ENCODE results near the gene ARRDC4. TPM values are rescaled to one million over a fixed set of nuclear protein-coding genes. Genes with fewer than 3 reads are reported as not detected.

The ARRDC4 gene
- total and polyA plus RNA-seq, 2 donors (not counting 3 experiments of a cell fraction or from before 2014, with no cell fraction given) = 0.97 to 1.2 TPM

DNA sequence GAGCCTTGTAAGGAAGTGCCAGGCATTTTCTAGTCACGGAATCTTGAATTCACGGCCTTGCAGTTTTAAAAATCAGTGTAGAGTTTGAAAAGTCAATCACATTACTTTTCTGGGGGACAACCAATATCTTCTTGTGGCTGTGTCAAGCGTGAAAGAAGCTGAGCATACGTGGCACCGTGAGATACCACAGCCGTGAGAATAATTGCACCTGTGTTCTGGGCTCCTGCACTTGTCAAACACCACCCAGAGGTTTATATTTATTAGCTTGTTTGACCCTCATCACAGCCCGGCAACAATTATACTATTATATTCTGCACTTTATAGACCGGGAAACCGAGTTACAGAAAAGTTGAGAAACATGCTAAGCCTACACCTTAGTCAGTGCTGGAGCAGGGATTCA is 45.2 kb downstream of the ARRDC4 start:
- Histone ChIP-seq H3K9me1 (replicated peaks; ENCODE audit: control insufficient read depth, extremely low read depth, insufficient read depth, low read length) (no peaks in the 10 kb centered on the region), H4K20me1 (replicated peaks; ENCODE audit: control insufficient read depth, extremely low read depth, insufficient read depth, low read length) (no peaks in the 10 kb centered on the region), H3K4me2 (ENCODE audit: insufficient read depth, low read length) (no peak overlapping the region), H3K9ac (replicated peaks; ENCODE audit: extremely low read depth, insufficient read depth, low read length) (no peak overlapping the region), H2AFZ (ENCODE audit: low read depth, low read length) (no peak overlapping the region), H3K27ac (ENCODE audit: insufficient read depth, low read depth, low read length) (no peak overlapping the region), H3K79me2 (ENCODE audit: control insufficient read depth, insufficient read depth, low read length) (no peaks in the 10 kb centered on the region), H3K9me3 (replicated peaks; ENCODE audit: control insufficient read depth, insufficient read depth, low read length) (no peaks in the 10 kb centered on the region), H3K27me3 (ENCODE audit: control insufficient read depth in 2 of 2, insufficient read depth in 2 of 2, low read length in 2 of 2) (no peaks in the 10 kb centered on the region), H3K4me1 (ENCODE audit: control insufficient read depth, extremely low read depth, insufficient read depth, low read length) (no peaks in the 10 kb centered on the region), H3K4me3 (replicated peaks in 1 of 3; ENCODE audit: insufficient read depth in 1 of 3, low read depth in 1 of 3, low read length in 3 of 3) (no peak overlapping the region), H3K36me3 (ENCODE audit: control insufficient read depth in 2 of 2, extremely low read depth in 1 of 2, insufficient read depth in 2 of 2, low read length in 2 of 2) (no peaks in the 10 kb centered on the region)
- dilution Hi-C loops (cut with MboI; ENCODE audit: extremely low pct_ligation_motif_present, low sequenced_read_pairs) (no loop called here), intact Hi-C loops (cut with micrococcal nuclease) (no loop called here)
- FAIRE-seq (no peak), DNase-seq (ENCODE audit: low read depth, low spot score) (no peak)
- no TSS peak for BruUV-seq (replicated peaks)
- CTCF ChIA-PET = no interaction called here
- POLR2A ChIA-PET = no interaction called here
- no peak for TF ChIP-seq FOS (IDR thresholded peaks at IDR 0.05; ENCODE audit: borderline replicate concordance, insufficient read depth, low read length)
- TF ChIP-seq, protein P1, sequence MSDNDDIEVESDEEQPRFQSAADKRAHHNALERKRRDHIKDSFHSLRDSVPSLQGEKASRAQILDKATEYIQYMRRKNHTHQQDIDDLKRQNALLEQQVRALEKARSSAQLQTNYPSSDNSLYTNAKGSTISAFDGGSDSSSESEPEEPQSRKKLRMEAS (IDR thresholded peaks at IDR 0.05; ENCODE audit: insufficient read depth, insufficient read length) = no peak
- no peak for TF ChIP-seq POLR2AphosphoS5 (IDR thresholded peaks at IDR 0.05; ENCODE audit: insufficient read depth, low read depth, low read length)
- TF ChIP-seq, protein P2, sequence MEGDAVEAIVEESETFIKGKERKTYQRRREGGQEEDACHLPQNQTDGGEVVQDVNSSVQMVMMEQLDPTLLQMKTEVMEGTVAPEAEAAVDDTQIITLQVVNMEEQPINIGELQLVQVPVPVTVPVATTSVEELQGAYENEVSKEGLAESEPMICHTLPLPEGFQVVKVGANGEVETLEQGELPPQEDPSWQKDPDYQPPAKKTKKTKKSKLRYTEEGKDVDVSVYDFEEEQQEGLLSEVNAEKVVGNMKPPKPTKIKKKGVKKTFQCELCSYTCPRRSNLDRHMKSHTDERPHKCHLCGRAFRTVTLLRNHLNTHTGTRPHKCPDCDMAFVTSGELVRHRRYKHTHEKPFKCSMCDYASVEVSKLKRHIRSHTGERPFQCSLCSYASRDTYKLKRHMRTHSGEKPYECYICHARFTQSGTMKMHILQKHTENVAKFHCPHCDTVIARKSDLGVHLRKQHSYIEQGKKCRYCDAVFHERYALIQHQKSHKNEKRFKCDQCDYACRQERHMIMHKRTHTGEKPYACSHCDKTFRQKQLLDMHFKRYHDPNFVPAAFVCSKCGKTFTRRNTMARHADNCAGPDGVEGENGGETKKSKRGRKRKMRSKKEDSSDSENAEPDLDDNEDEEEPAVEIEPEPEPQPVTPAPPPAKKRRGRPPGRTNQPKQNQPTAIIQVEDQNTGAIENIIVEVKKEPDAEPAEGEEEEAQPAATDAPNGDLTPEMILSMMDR (IDR thresholded peaks at IDR 0.05; ENCODE audit: extremely low read depth in 1 of 2, insufficient read depth in 1 of 2, low read depth in 1 of 2, low read length in 2 of 2) = no peak
- TF ChIP-seq MYC (IDR thresholded peaks at IDR 0.05; ENCODE audit: low read depth, low read length) = no peak

DNA sequence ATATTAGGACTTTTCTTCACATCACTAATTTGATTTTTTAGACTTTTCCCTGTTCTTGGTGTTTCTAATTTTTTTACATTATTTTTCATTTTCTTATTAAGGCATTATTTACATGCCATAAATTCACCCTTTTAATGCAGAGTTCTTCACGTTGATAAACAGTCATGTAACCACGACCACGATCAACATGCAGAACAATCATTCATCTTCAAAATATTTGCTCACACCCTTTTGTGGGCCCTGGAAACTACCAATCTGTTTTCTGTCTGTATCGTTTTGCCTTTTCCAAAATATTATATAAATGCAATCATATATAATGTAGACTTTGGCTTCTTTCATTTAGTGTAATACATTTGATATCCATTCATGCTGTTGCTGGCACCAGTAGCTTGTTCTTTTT is 48.7 kb downstream of the ARRDC4 start:
- DNase-seq (ENCODE audit: low read depth, low spot score) (no peak), FAIRE-seq (no peak)
- Histone ChIP-seq H3K27ac (ENCODE audit: insufficient read depth, low read depth, low read length) (no peak overlapping the region), H3K4me1 (ENCODE audit: control insufficient read depth, extremely low read depth, insufficient read depth, low read length) (no peaks in the 10 kb centered on the region), H4K20me1 (replicated peaks; ENCODE audit: control insufficient read depth, extremely low read depth, insufficient read depth, low read length) (no peaks in the 10 kb centered on the region), H3K4me3 (replicated peaks in 1 of 3; ENCODE audit: insufficient read depth in 1 of 3, low read depth in 1 of 3, low read length in 3 of 3) (no peak overlapping the region), H2AFZ (ENCODE audit: low read depth, low read length) (no peak overlapping the region), H3K9me1 (replicated peaks; ENCODE audit: control insufficient read depth, extremely low read depth, insufficient read depth, low read length) (no peaks in the 10 kb centered on the region), H3K36me3 (ENCODE audit: control insufficient read depth in 2 of 2, extremely low read depth in 1 of 2, insufficient read depth in 2 of 2, low read length in 2 of 2) (no peaks in the 10 kb centered on the region), H3K9ac (replicated peaks; ENCODE audit: extremely low read depth, insufficient read depth, low read length) (no peak overlapping the region), H3K79me2 (ENCODE audit: control insufficient read depth, insufficient read depth, low read length) (no peaks in the 10 kb centered on the region), H3K9me3 (replicated peaks; ENCODE audit: control insufficient read depth, insufficient read depth, low read length) (no peaks in the 10 kb centered on the region), H3K4me2 (ENCODE audit: insufficient read depth, low read length) (no peak overlapping the region), H3K27me3 (ENCODE audit: control insufficient read depth in 2 of 2, insufficient read depth in 2 of 2, low read length in 2 of 2) (no peaks in the 10 kb centered on the region)
- POLR2A ChIA-PET = no interaction called here
- dilution Hi-C loops (cut with MboI; ENCODE audit: extremely low pct_ligation_motif_present, low sequenced_read_pairs) (no loop called here), intact Hi-C loops (cut with micrococcal nuclease) (no loop called here)
- CTCF ChIA-PET = no interaction called here
- BruUV-seq (replicated peaks) = no TSS peak
- TF ChIP-seq, protein P2 (IDR thresholded peaks at IDR 0.05; ENCODE audit: extremely low read depth in 1 of 2, insufficient read depth in 1 of 2, low read depth in 1 of 2, low read length in 2 of 2) = no peak
- no peak for TF ChIP-seq MYC (IDR thresholded peaks at IDR 0.05; ENCODE audit: low read depth, low read length)
